Thoracic aorta endothelial cell (primary cell): Measurements from ENCODE around the gene HTR1B. TPM values are rescaled to one million over a fixed set of nuclear protein-coding genes. Genes with fewer than 3 reads are reported as not detected.

Source experiments
- total RNA-seq: library from RNA; depleted of rRNA; stranded (reverse); fragments of >200 nt; gene quantifications from 2 replicates; pipeline ENCODE4 v1.2.3, GENCODE V29; 2012

Gene HTR1B, protein sequence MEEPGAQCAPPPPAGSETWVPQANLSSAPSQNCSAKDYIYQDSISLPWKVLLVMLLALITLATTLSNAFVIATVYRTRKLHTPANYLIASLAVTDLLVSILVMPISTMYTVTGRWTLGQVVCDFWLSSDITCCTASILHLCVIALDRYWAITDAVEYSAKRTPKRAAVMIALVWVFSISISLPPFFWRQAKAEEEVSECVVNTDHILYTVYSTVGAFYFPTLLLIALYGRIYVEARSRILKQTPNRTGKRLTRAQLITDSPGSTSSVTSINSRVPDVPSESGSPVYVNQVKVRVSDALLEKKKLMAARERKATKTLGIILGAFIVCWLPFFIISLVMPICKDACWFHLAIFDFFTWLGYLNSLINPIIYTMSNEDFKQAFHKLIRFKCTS
- total RNA-seq: 65.6 and 78.2 TPM in 2 replicates

DNA sequence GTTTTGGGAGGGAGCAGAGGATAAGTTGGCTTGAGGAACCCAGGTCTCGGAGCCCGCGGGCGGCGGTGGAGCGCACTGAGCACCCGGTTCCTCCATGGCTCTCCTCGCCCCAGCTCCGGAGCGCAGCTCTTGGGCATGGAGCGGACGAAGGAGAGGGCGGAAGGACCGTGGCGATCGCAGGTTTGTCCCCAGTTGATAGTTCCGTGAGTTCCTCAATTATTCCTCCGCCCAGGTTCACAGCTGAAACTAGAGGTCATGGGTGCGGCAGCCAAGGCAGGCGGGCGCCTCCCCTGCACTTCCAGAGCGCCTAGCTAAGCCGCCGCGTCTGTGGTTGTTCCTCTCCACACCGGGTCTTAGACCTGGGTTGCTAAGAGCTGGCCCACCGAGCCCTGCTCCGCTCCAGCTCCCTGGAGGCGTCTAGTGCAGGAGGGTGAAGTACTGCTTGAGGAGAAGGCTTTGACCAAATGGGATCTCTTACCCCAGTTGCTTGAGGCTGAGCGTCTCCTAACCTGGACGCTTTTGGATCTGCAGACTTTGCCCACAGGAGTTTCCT, at the start of gene HTR1B:
TSS of gene HTR1B (minus strand) at position 184 of the 553 bp plus-strand sequence. CDS start at position 96, 88 bp downstream.

Other genes starting within 250 kb of the HTR1B start
- gene MEI4, start 189.5 kb upstream of the HTR1B start, total RNA-seq: not detected in 2 replicates